CD8-positive, alpha-beta memory T cell (primary cell): Measurements from ENCODE around the gene TAGLN3. TPM values are rescaled to one million over a fixed set of nuclear protein-coding genes. Genes with fewer than 3 reads are reported as not detected.

Experiments
- CTCF ChIA-PET: fragments of 350-600 bp; sonication (Branson Sonifier 250); formaldehyde crosslinking; loops from one replicate; lab custom pipeline; 2021; ENCODE audit warnings: antibody characterized with exemption; lab: Charles Lee
- POLR2A ChIA-PET: fragments of 350-600 bp; sonication (Branson Sonifier 250); formaldehyde crosslinking; loops from one replicate; lab custom pipeline; 2021; ENCODE audit warnings: antibody characterized with exemption; lab: Charles Lee
- DNase-seq, 5 donors: peaks; one replicate each; pipeline versions ENCODE4 v3.0.0 to v3.0.0-alpha.2; 2020 to 2022; ENCODE audit warnings: mixed read lengths in 1 of 5
- H3K27ac ChIP-seq: one replicate; pipeline ENCODE4 v1.7.0; 2013; ENCODE audit warnings: low read depth, mild to moderate bottlenecking, low read length, moderate library complexity
- H3K27me3 ChIP-seq: 2 replicates; pipeline ENCODE4 v1.7.0; 2013; ENCODE audit warnings: low read length, mild to moderate bottlenecking; ENCODE audit not compliant: insufficient read depth, poor library complexity, severe bottlenecking
- H3K36me3 ChIP-seq: 2 replicates; pipeline ENCODE4 v1.7.0; 2013; ENCODE audit warnings: mild to moderate bottlenecking, low read length, moderate library complexity; ENCODE audit not compliant: insufficient read depth
- H3K4me1 ChIP-seq: 2 replicates; pipeline ENCODE4 v1.7.0; 2013; ENCODE audit warnings: mild to moderate bottlenecking, low read length, moderate library complexity; ENCODE audit not compliant: insufficient read depth
- H3K4me3 ChIP-seq: 2 replicates; pipeline ENCODE4 v1.7.0; 2013; ENCODE audit warnings: mild to moderate bottlenecking, low read length
- H3K9me3 ChIP-seq: 2 replicates; pipeline ENCODE4 v1.7.0; 2013; ENCODE audit warnings: mild to moderate bottlenecking, low read length
- H3K27ac Mint-ChIP-seq, 8 donors: one replicate each; pipeline ENCODE4 v1.8.0; 2020 to 2021; ENCODE audit warnings: mixed read lengths in 8 of 8, mild to moderate bottlenecking in 6 of 8, inconsistent platforms in 3 of 8, moderate library complexity in 3 of 8
- H3K27me3 Mint-ChIP-seq, 2 donors: one replicate each; pipeline ENCODE4 v1.8.0; 2020 to 2021; ENCODE audit warnings: mixed read lengths in 2 of 2, mild to moderate bottlenecking in 1 of 2, moderate library complexity in 1 of 2
- H3K36me3 Mint-ChIP-seq, 3 donors: one replicate each; pipeline ENCODE4 v1.8.0; 2020 to 2021; ENCODE audit warnings: mixed read lengths in 3 of 3, inconsistent platforms in 1 of 3, mild to moderate bottlenecking in 1 of 3
- H3K4me1 Mint-ChIP-seq, 3 donors: one replicate each; pipeline ENCODE4 v1.8.0; 2020 to 2021; ENCODE audit warnings: mixed read lengths in 3 of 3, inconsistent platforms in 1 of 3, mild to moderate bottlenecking in 1 of 3
- H3K4me3 Mint-ChIP-seq, 7 donors: one replicate each; pipeline ENCODE4 v1.8.0; 2020 to 2021; ENCODE audit warnings: mixed read lengths in 7 of 7, mild to moderate bottlenecking in 6 of 7, moderate library complexity in 4 of 7, inconsistent platforms in 2 of 7
- H3K9me3 Mint-ChIP-seq, 5 donors: one replicate each; pipeline ENCODE4 v1.8.0; 2020 to 2022; ENCODE audit warnings: mixed read lengths in 5 of 5, mild to moderate bottlenecking in 3 of 5, moderate library complexity in 2 of 5, inconsistent platforms in 1 of 5
- polyA plus RNA-seq: library from polyadenylated mRNA; unstranded; fragments of 300-500 nt; fragmentation: Illumina TruSeq; gene quantifications from one replicate; pipeline ENCODE4 v1.2.3, GENCODE V29; 2021
- total RNA-seq, 2 experiments: library from RNA; stranded (reverse); gene quantifications; one replicate each; pipeline ENCODE4 v1.2.3, GENCODE V29; 2021

TAGLN3 gene
- total and polyA plus RNA-seq, 3 experiments from 2014 or later = not detected

GRCh38 chr3:112013058-112013783 lies 14.5 kb downstream of the TAGLN3 start:
- peak; percentile 15 to 57 (median 41) for DNase-seq
- H3K9me3 ChIP-seq = no peaks in the 10 kb centered on the region
- Mint-ChIP-seq H3K36me3 (no peaks in the 10 kb centered on the region), H3K9me3 (no peaks in the 10 kb centered on the region), H3K4me3 (peak overlapping the region in 4 of 7 donors; percentile 21 to 67 (median 36)), H3K4me1 (peaks cover 5 to 19% (median 11%) of the 10 kb centered on the region in 3 donors), H3K27me3 (peaks cover 0 to 1% of the 10 kb centered on the region in 2 donors), H3K27ac (peak overlapping the region in 2 of 8 donors; percentile 20 to 76)
- ChIA-PET POLR2A (no interaction called here), CTCF (interaction anchor here (0.9 to 5.2 kb wide), 19 partner anchors 11 to 505 kb away, joined by 3 to 53 read pairs (median 6); partner anchors contain the start of genes ABHD10 and TAGLN3)
- H3K4me3 ChIP-seq = no peak overlapping the region
- H3K4me1 ChIP-seq = peaks cover 5% of the 10 kb centered on the region
- H3K27me3 ChIP-seq = no peaks in the 10 kb centered on the region
- no peak overlapping the region for H3K27ac ChIP-seq
- H3K36me3 ChIP-seq = no peaks in the 10 kb centered on the region

GRCh38 chr3:112013784-112014143 lies 15.0 kb downstream of the TAGLN3 start:
- no peaks in the 10 kb centered on the region for H3K36me3 ChIP-seq
- H3K4me3 ChIP-seq = no peak overlapping the region
- ChIA-PET POLR2A (no interaction called here), CTCF (interaction anchor here (0.9 to 5.2 kb wide), 18 partner anchors 10 to 505 kb away, joined by 3 to 53 read pairs (median 6); partner anchors contain the start of genes ABHD10 and TAGLN3)
- peaks cover 5% of the 10 kb centered on the region for H3K4me1 ChIP-seq
- no peaks in the 10 kb centered on the region for H3K36me3 Mint-ChIP-seq
- peaks cover 0 to 1% of the 10 kb centered on the region in 2 donors for H3K27me3 Mint-ChIP-seq
- H3K27ac Mint-ChIP-seq = peak overlapping the region in 1 of 8 donors; percentile 76
- no peak for DNase-seq
- no peaks in the 10 kb centered on the region for H3K9me3 Mint-ChIP-seq
- peak overlapping the region in 1 of 7 donors; percentile 31 for H3K4me3 Mint-ChIP-seq
- H3K27ac ChIP-seq = no peak overlapping the region
- peaks cover 5 to 19% (median 11%) of the 10 kb centered on the region in 3 donors for H3K4me1 Mint-ChIP-seq
- no peaks in the 10 kb centered on the region for H3K9me3 ChIP-seq
- H3K27me3 ChIP-seq = no peaks in the 10 kb centered on the region

- no peak overlapping the region for H3K4me3 Mint-ChIP-seq
- H3K4me1 ChIP-seq = peaks cover 5% of the 10 kb centered on the region
- no peak for DNase-seq
- POLR2A ChIA-PET = no interaction called here
- H3K9me3 ChIP-seq = no peaks in the 10 kb centered on the region
- H3K4me1 Mint-ChIP-seq = peaks cover 5 to 19% (median 11%) of the 10 kb centered on the region in 3 donors
- H3K36me3 ChIP-seq = no peaks in the 10 kb centered on the region
- no peak overlapping the region for H3K4me3 ChIP-seq
- H3K27me3 ChIP-seq = no peaks in the 10 kb centered on the region
- peak overlapping the region in 1 of 8 donors; percentile 8 for H3K27ac Mint-ChIP-seq
- no peaks in the 10 kb centered on the region for H3K36me3 Mint-ChIP-seq
- CTCF ChIA-PET = interaction anchor here (0.8 to 5.2 kb wide), 5 partner anchors 9 to 301 kb away, joined by 3 to 47 read pairs (median 4); no protein-coding TSS in a partner anchor
- no peak overlapping the region for H3K27ac ChIP-seq
- H3K9me3 Mint-ChIP-seq = no peaks in the 10 kb centered on the region
- H3K27me3 Mint-ChIP-seq = peaks cover 0 to 1% of the 10 kb centered on the region in 2 donors
Measured at GRCh38 chr3:112017091-112017490, 18.4 kb downstream of the TAGLN3 start.

- ChIA-PET POLR2A (no interaction called here), CTCF (no interaction called here)
- no peaks in the 10 kb centered on the region for H3K9me3 ChIP-seq
- H3K36me3 Mint-ChIP-seq = no peaks in the 10 kb centered on the region
- no peaks in the 10 kb centered on the region for H3K4me1 ChIP-seq
- no peaks in the 10 kb centered on the region for H3K27me3 ChIP-seq
- H3K9me3 Mint-ChIP-seq = no peaks in the 10 kb centered on the region
- peaks cover 0 to 1% of the 10 kb centered on the region in 2 donors for H3K27me3 Mint-ChIP-seq
- peaks cover under 1 to 4% (median 4%) of the 10 kb centered on the region in 3 donors for H3K4me1 Mint-ChIP-seq
- no peak overlapping the region for H3K4me3 ChIP-seq
- H3K36me3 ChIP-seq = no peaks in the 10 kb centered on the region
- no peak overlapping the region for H3K27ac ChIP-seq
- H3K4me3 Mint-ChIP-seq = no peak overlapping the region
- DNase-seq = no peak
- H3K27ac Mint-ChIP-seq = no peak overlapping the region
Measured at GRCh38 chr3:112018712-112019111, 20.0 kb downstream of the TAGLN3 start.

GRCh38 chr3:112019716-112020115 lies 21.0 kb downstream of the TAGLN3 start:
- Histone ChIP-seq H3K4me3 (no peak overlapping the region), H3K4me1 (no peaks in the 10 kb centered on the region), H3K9me3 (no peaks in the 10 kb centered on the region), H3K27ac (no peak overlapping the region), H3K27me3 (no peaks in the 10 kb centered on the region), H3K36me3 (no peaks in the 10 kb centered on the region)
- no peaks in the 10 kb centered on the region for H3K4me1 Mint-ChIP-seq
- no peaks in the 10 kb centered on the region for H3K36me3 Mint-ChIP-seq
- H3K4me3 Mint-ChIP-seq = no peak overlapping the region
- DNase-seq = no peak
- no peaks in the 10 kb centered on the region for H3K9me3 Mint-ChIP-seq
- CTCF ChIA-PET = no interaction called here
- H3K27me3 Mint-ChIP-seq = peaks cover 0 to 1% of the 10 kb centered on the region in 2 donors
- POLR2A ChIA-PET = no interaction called here
- H3K27ac Mint-ChIP-seq = no peak overlapping the region

- Histone ChIP-seq H3K4me3 (no peak overlapping the region), H3K4me1 (no peaks in the 10 kb centered on the region), H3K27ac (no peak overlapping the region), H3K9me3 (no peaks in the 10 kb centered on the region), H3K27me3 (no peaks in the 10 kb centered on the region), H3K36me3 (no peaks in the 10 kb centered on the region)
- ChIA-PET POLR2A (no interaction called here), CTCF (no interaction called here)
- no peaks in the 10 kb centered on the region for H3K36me3 Mint-ChIP-seq
- no peak overlapping the region for H3K4me3 Mint-ChIP-seq
- H3K27me3 Mint-ChIP-seq = peaks cover 0 to 1% of the 10 kb centered on the region in 2 donors
- H3K4me1 Mint-ChIP-seq = no peaks in the 10 kb centered on the region
- no peak overlapping the region for H3K27ac Mint-ChIP-seq
- H3K9me3 Mint-ChIP-seq = no peaks in the 10 kb centered on the region
- no peak for DNase-seq
Measured at GRCh38 chr3:112020674-112021085, 22.0 kb downstream of the TAGLN3 start.

GRCh38 chr3:112027142-112027541 lies 28.4 kb downstream of the TAGLN3 start:
- Mint-ChIP-seq H3K4me1 (no peaks in the 10 kb centered on the region), H3K36me3 (no peaks in the 10 kb centered on the region), H3K4me3 (no peak overlapping the region), H3K27me3 (no peaks in the 10 kb centered on the region), H3K27ac (peak overlapping the region in 1 of 8 donors; percentile 14), H3K9me3 (no peaks in the 10 kb centered on the region)
- Histone ChIP-seq H3K27ac (no peak overlapping the region), H3K27me3 (no peaks in the 10 kb centered on the region), H3K4me3 (no peak overlapping the region), H3K4me1 (no peaks in the 10 kb centered on the region), H3K36me3 (no peaks in the 10 kb centered on the region), H3K9me3 (no peaks in the 10 kb centered on the region)
- DNase-seq = no peak
- POLR2A ChIA-PET = no interaction called here
- CTCF ChIA-PET = interaction anchor here (1.4 kb wide), 1 partner anchor 14 kb away, joined by 5 read pairs; no protein-coding TSS in a partner anchor

GRCh38 chr3:112027826-112028225 lies 29.1 kb downstream of the TAGLN3 start:
- CTCF ChIA-PET = interaction anchor here (0.9 kb wide), 1 partner anchor 16 kb away, joined by 3 read pairs; no protein-coding TSS in a partner anchor
- Histone ChIP-seq H3K27ac (no peak overlapping the region), H3K27me3 (no peaks in the 10 kb centered on the region), H3K36me3 (no peaks in the 10 kb centered on the region), H3K4me3 (no peak overlapping the region), H3K9me3 (no peaks in the 10 kb centered on the region), H3K4me1 (no peaks in the 10 kb centered on the region)
- no peaks in the 10 kb centered on the region for H3K27me3 Mint-ChIP-seq
- DNase-seq = no peak
- no peaks in the 10 kb centered on the region for H3K4me1 Mint-ChIP-seq
- H3K4me3 Mint-ChIP-seq = no peak overlapping the region
- peak overlapping the region in 1 of 8 donors; percentile 70 for H3K27ac Mint-ChIP-seq
- H3K36me3 Mint-ChIP-seq = no peaks in the 10 kb centered on the region
- H3K9me3 Mint-ChIP-seq = no peaks in the 10 kb centered on the region
- POLR2A ChIA-PET = no interaction called here
